Stimulated activated CD4-positive, alpha-beta T cell treated with anti-CD3 and anti-CD28 coated beads, Interleukin-15, amount 100 ng/mL, for 48 hours (primary cell): ENCODE data around the gene CSF2.
A peak's percentile ranks its signal among the peaks of the same experiment; 100 is the strongest.

Source experiments
- DNase-seq, 2 donors: peaks; one replicate each; pipeline ENCODE4 v3.0.0-alpha.2; 2020; ENCODE audit warnings: low read depth in 2 of 2

CSF2 gene

DNA sequence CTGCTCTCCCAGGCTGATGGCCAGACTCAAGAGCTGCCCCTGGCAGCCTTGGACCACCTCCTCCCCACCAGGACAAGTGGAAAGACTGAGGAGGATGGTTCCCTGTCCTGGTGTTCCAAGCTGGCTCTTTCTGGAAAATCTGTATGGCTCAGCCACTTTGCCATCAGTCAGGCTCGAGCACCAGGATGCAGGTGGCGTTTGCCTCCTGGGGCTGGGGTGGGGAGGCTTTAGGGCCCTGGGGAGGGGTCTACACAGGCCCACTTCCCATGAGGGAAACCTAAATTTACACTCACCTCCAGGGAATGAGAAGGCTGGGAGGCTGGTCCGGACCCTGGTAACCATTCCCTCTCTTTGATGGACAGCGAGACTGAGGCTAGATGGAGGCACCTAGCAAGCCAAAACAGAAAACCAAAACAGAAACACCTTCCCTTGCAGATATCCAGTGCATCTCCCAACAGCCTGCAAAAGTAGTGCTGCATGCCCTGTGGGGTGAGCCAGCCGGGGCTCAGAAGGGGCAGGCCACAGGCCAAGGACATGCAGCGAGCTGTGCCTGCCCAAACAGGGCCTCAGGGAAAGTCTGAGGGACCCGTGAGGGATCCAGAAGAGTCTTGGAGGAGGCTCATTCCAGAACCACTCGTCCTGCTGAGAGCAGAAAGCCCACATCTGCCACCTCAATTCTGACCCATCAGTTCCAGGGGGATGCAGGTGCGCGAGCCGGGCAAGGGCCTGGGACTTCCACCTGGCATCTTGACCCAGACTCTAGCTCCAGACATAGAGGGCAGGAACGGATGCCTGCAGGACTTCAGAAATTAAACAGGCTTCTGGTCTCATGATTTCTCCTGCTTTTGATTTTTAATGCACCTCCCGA is 5.4 kb upstream of the CSF2 start:
- no peak for DNase-seq

DNA sequence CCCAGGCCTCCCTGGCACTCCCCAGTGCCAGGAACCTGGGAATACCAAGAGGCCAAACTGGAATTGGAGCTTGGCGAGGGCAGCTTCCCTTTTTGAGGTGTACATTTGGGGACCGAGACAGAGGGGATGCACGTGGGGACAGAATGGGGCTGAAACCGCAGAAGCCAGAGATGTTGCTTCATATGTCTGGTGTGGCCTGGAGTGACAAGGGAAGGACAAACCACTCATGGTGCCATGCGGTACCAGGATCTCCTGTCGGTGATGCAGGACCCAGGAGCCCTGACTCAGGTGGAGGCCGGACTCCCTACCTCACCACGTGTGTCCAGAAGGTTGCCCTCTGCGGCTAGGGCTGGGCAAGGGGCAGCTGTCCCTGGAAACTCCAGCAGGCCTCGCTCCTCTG is 4.0 kb upstream of the CSF2 start:
- DNase-seq = no peak

DNA sequence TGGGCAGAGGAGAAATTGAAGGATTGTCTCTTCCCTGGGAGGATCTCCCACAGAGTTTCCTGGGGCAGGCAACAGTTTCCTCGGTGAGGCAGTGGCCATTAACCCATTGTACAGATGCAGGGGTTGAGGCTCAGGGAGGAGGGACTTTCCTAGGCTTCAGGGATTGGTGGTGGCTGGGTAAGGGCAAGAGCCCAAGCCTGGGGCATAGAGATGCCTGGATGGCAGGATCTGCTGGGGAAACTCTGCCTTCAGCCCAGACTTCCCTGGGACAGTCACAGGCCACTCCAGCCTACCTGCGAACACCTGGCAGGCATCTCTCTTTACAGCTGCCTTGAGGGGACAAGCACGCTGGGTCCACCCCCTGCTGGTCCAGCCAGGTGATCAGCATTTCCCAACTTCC is 3.6 kb upstream of the CSF2 start:
- DNase-seq = no peak

DNA sequence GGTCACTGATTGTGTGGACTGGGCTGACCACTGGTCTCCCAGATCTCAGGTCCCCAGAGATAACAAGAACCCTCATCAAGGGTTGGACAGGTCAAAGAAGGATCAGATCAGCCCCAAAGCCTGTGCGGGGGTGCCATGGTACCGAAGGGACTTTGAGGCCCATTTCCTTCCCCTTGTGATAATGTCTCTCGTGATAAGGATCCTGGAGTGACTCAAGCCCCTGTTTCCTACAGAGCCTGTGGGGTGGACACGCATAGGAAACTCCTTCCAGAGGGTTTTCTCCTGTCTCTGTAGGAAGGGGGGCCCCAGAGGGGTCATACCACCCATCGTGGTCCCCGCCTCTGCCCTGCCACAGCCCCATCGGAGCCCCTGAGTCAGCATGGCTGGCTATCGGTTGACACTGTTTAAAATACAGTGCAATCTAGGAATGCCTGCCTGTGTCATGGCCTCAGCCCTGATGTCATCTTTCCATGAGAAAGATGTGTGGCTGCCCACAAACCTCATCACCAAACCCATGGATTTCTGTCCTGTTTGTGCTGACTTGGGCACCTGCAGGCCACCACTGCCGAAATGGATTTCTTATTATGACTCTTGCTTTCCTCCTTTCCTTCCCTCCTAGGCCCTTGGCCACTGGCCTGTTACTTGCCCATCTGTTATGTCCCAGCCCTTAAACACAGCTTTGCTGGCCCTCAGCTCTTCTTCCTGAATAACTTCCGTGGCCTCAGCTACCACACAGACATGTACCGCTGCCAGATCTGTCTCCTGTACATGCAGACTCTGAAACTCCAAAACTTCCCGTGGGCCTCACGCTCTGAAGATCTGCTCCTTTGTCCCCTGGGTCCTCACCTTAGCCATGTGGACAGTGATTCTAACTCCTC is 2.9 kb upstream of the CSF2 start:
- DNase-seq = peak; percentile 47 to 58

DNA sequence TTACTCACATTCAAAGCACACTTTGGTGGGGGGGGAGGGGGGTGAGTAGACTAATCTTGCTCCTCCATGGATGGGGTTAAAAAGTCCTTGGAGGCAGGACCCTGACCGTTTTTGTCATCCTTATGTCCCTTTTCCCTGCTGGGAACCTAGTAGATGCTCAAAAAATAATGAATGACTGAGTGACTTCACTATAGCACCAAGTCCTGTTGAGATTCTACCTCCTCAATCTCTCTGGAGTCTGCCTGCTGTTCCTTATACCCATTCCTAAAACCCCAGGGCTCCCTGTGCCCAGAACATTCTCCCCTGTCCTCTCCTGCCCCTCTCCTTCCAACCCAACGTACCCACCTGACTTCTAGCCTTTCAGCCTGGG is 2.3 kb upstream of the CSF2 start:
- no peak for DNase-seq

DNA sequence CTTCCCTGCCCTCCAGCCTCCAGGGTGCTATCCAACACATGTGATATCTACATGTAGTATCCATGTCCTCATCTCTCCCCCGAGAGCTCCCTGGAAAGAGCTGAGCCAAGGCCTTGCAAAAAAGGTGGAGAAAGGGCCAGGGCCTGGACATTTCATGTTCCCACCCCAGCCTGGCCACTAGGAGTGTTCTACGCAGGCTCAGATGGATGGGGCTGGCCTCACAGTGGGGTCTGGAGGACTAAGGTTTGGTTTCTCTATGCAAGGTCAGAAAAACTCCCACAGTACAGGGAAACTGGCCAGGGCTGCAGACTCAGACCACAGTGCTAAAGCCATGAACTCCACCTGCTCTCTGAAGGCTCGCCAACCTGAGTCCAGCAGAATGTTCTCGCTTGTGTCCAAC is 1.5 kb upstream of the CSF2 start:
- DNase-seq = no peak

DNA sequence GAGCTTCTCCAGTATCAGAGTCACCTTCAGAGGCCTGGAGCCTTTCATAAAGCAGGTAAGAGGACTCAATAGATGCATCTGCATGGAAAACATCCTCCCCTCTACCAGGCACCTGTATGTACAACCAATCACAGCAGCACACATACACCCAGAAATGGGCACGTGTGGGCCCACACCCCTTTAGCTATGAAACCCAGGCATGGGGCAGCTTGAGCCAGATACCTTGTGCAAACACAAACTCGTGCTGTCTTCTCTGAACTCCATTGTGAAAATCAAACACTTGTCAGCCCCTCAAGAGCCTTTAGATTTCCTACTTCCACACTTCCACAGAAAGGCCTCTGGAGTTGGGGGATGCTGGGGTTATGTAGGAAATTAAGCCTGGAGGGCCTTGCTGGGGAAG is 1.1 kb upstream of the CSF2 start:
- no peak for DNase-seq

DNA sequence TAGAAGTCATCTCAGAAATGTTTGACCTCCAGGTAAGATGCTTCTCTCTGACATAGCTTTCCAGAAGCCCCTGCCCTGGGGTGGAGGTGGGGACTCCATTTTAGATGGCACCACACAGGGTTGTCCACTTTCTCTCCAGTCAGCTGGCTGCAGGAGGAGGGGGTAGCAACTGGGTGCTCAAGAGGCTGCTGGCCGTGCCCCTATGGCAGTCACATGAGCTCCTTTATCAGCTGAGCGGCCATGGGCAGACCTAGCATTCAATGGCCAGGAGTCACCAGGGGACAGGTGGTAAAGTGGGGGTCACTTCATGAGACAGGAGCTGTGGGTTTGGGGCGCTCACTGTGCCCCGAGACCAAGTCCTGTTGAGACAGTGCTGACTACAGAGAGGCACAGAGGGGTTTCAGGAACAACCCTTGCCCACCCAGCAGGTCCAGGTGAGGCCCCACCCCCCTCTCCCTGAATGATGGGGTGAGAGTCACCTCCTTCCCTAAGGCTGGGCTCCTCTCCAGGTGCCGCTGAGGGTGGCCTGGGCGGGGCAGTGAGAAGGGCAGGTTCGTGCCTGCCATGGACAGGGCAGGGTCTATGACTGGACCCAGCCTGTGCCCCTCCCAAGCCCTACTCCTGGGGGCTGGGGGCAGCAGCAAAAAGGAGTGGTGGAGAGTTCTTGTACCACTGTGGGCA is 642 bp downstream of the CSF2 start:
- no peak for DNase-seq

DNA sequence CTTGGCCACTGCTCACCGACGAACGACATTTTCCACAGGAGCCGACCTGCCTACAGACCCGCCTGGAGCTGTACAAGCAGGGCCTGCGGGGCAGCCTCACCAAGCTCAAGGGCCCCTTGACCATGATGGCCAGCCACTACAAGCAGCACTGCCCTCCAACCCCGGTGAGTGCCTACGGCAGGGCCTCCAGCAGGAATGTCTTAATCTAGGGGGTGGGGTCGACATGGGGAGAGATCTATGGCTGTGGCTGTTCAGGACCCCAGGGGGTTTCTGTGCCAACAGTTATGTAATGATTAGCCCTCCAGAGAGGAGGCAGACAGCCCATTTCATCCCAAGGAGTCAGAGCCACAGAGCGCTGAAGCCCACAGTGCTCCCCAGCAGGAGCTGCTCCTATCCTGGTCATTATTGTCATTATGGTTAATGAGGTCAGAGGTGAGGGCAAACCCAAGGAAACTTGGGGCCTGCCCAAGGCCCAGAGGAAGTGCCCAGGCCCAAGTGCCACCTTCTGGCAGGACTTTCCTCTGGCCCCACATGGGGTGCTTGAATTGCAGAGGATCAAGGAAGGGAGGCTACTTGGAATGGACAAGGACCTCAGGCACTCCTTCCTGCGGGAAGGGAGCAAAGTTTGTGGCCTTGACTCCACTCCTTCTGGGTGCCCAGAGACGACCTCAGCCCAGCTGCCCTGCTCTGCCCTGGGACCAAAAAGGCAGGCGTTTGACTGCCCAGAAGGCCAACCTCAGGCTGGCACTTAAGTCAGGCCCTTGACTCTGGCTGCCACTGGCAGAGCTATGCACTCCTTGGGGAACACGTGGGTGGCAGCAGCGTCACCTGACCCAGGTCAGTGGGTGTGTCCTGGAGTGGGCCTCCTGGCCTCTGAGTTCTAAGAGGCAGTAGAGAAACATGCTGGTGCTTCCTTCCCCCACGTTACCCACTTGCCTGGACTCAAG is 1.5 kb downstream of the CSF2 start:
- peak in 1 of 2 donors; percentile 54 for DNase-seq

DNA sequence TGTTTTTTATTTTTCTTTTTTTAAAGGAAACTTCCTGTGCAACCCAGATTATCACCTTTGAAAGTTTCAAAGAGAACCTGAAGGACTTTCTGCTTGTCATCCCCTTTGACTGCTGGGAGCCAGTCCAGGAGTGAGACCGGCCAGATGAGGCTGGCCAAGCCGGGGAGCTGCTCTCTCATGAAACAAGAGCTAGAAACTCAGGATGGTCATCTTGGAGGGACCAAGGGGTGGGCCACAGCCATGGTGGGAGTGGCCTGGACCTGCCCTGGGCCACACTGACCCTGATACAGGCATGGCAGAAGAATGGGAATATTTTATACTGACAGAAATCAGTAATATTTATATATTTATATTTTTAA is 2.1 kb downstream of the CSF2 start:
- no peak for DNase-seq

DNA sequence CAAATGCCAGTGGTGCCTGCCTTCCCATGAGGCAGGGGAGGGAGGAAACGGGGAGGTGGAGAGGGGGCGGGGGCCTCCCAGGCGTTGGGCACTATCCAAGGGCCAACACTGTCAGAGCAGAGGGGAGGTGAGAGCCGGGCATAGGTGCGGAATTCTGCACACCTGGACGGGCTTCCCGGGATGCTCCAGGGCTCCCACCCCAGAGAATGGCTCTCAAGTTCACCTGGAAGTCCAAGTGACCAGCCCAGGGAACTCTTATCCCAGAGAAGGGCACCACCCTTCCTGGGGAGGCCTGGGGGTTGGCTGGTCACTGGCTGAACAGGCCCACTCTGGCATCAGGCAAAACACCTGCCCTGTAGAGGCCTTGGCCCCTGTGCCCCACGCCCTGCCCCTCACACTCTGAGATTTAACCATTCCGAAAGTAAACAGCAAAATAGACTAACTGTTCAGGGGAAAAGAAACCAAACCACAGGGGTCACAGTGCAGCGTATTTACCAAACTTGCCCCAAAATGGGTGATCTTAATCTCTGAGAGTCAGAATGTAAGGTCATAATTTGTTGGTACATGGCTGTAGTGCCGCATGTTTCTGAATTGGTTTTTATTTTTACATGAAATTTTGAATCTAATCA is 2.7 kb downstream of the CSF2 start:
- DNase-seq = no peak

DNA sequence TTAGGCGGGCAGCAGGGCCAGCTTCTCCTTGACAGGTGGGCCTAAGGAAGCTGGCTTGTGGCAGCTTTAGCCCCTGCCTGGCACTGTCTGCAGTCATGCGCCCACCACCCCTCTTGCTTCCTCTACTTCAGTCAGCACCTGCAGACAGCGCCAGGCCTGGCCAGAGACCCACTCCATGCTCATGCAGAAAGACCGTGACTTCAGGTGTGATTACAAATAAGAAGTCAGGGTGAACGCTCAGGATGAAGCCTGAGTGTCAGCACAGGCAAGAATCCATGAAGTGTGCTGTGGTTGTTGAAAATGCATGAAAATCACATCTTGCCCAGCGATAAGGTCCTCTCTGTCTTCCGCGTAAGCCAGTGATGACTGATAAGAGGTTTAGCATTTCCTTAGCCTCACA is 3.4 kb downstream of the CSF2 start:
- DNase-seq = no peak

DNA sequence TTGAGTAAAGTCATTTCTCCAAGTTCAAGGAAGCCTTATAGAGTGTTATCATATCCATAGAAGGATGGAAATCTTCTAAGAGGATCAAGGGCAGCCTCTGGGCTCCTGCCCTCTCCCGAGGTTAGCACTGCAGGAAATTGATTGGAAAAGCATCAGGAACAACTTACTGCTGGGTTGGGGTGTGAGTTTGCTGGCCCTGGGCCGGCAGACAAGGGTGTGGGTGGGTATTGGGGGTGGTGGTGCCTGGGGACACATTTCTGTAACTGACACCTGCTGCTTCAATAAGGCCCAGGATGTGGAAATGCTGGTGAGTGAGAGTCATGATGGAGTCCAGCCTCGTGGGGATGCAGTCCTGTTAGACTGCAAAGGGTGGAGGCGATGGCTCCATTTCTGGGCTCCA is 5.5 kb downstream of the CSF2 start:
- DNase-seq = no peak

DNA sequence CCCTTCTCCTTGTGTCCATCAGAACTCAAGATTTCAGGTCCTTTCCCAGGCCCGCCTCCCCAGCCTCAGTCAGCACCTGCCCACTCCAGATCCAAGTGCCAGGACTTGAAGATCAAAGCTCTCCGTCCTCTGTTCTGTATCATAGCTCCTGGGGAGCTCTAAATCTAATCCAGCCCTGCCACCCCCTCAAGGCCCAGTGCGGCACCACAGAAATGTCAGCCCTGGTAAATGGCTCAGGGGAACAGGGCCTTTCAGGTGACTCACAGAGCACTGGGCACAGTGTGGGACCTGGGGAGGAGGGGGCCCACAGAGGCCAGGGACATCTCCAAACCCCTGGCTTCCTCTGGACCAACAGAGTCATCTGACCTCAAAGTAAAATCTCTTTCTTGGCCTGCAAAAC is 6.0 kb downstream of the CSF2 start:
- DNase-seq = no peak

DNA sequence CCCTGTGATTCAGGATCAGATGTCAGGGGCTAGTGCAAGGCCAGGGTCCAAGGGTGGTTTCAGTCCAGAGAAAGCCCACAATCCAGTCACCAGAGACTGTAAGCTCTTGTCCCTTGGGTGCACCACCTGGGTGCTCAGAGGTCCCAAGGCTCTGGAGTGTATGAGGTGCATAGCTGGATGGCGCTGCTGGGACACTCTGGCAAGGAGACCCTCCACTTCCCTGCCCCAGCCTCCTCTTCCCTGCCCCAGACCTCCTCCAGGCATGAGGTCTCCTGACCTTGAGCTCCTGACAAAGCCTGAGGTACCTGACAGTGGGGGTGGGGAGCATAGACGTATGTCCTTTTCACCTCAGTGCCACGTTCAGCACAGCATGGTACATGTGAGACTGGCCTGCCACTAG is 7.0 kb downstream of the CSF2 start:
- no peak for DNase-seq

DNA sequence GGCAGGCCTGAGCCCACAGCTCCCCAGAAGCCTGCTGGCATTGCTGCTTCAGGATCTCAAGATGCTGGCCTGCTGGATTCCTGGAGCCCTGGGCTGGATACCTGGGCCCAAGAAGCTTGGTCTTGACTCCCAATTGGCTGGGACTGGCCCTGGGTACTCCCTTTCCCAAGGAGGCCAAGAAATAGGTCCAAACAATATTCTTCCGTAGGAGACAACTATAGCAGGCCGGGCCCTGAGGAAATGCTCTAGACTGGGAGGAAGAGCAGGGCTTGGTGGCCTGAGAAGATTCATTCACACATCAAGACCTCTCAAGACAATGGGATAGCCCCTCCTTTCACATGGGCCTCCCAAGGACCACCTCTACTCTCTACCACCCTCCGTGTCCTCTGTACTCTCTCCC is 7.9 kb downstream of the CSF2 start:
- DNase-seq = no peak

DNA sequence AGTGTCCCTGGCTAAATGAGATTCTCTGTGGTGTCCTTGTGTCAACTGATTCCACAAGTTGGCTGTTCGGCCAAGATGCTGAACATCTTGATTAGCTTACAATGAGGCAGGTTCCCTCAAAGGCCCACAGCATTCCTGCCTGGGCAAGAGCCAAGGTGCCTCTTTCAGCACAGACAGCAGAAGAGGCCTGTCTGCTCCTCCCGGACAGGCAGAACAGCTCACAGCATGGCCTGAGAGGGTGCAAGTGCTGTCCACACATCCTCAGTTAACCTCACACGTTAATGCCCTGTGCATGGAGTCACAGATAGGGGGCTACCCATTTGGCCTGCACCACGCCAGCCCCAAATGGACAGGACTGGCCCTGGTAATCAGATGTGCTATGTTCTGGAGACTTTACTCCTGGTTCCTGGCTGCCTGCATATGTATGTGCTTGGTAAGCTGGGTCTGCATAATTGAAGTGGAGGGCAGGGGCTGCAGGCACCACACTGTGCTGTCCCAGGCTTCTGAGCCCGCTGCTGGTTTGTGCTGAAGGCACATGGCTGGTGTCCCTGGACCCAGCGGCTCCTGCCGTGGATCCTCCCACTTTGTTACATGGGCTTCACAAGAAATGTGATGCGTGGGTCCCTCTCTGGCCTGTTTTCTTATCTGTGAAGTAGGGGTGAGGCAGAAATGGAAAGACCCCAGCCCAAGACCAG is 8.9 kb downstream of the CSF2 start:
- DNase-seq = no peak

DNA sequence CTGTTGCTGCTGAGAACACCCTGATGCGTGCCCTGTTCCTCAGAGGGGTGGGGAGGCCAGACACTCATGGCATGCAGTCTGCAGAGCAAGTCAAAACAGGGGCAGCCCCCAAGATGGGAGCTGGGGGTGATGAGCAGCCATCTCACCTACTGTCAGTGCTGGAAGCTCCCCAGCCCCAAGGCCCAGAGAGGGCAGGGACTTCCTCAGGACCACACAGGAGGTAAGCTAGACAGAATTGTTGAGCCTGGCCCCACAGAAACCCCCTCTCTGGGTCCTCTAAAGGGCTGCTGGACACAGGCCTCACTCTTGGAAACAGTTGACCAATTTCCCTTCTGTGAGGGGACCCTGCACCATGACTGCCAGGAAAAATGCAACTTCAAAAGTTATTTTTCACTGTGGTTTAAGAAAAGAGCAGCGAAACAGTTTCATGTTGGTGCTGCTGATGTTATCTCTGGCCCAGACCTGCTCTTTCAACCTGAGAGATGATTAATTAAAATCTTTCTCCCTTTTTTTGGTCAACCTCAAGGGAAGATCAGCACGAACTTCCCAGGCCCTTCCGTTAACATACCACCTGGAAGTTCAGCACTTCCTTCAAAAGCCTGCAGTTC is 9.6 kb downstream of the CSF2 start:
- DNase-seq = peak in 1 of 2 donors; percentile 55

DNA sequence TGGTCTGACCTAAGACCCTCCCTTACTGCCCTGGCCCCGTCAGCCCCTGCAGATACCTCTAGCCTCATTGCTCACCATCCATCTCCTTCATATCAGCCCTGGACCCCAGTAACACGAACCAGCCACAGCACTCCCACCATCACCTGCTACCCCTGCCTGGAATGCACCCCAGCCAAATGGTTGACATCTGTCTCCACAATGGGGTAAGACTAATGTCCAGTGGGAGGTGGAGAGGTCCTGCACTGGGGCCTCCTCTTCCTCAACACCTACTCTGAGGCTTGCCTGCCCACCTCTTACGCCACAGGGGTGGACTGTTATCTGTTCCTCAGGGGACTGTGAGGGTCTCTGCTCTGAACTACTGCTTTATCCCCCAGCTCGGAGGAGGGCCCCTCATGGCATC is 12.1 kb downstream of the CSF2 start:
- DNase-seq = no peak

DNA sequence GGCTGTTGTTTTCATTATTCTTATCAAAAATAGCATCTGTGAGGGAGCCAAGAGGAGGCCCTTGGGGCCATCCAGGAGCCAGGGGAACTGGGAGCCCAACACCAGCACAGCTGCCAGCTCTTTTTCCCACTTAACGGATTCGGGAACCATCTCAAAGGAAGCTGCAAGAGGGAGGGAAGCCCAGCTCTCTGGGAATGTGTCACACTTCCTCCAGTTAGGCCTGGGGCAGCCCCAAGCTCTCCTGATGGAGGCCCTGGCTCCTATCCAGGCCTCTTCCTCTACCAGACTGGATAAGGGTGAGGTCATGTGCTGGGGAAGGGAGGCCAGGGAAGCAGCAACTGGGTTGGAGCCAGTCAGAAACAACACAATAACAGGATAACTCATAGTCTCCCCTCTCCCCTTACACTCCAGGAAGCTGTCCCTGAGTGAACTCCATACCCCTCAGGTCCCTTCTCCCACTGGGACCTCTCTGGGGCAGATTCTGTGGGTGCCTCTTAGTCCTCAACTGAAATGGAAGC is 12.7 kb downstream of the CSF2 start:
- DNase-seq = no peak
